Measurements from ENCODE around the gene VAPB.

DNA sequence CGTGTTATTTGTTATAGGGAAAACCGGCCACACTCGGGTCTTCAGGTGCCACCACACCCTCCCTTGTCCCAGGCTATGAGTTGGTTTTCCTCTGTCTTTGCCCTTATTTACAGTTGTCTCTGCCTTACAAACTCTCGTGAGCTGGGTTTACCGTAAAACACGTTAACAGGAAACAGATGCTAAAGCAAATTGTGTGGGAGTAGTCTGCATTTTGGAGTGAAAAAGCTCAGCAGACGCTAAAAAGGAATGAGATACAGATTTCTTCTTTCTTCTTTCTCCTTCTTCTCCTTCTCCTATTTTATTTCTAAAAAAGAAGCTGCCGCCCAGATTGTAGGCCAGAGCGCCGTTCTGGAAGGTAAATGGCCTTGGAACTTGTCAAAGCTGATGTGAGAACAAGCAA lies 74.2 kb downstream of the VAPB start:
- TF ChIP-seq, protein P1, sequence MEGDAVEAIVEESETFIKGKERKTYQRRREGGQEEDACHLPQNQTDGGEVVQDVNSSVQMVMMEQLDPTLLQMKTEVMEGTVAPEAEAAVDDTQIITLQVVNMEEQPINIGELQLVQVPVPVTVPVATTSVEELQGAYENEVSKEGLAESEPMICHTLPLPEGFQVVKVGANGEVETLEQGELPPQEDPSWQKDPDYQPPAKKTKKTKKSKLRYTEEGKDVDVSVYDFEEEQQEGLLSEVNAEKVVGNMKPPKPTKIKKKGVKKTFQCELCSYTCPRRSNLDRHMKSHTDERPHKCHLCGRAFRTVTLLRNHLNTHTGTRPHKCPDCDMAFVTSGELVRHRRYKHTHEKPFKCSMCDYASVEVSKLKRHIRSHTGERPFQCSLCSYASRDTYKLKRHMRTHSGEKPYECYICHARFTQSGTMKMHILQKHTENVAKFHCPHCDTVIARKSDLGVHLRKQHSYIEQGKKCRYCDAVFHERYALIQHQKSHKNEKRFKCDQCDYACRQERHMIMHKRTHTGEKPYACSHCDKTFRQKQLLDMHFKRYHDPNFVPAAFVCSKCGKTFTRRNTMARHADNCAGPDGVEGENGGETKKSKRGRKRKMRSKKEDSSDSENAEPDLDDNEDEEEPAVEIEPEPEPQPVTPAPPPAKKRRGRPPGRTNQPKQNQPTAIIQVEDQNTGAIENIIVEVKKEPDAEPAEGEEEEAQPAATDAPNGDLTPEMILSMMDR (IDR thresholded peaks at IDR 0.05; ENCODE audit: low read depth, low read length) = no peak
- TF ChIP-seq EZH2phosphoT487 (IDR thresholded peaks at IDR 0.05; ENCODE audit: low read depth) = no peak

All from OCI-LY3 (cell line).